GM10847 (cell line): ENCODE measurements around the gene RPL15.

ENCODE experiments used
- POLR2A ChIP-seq: IDR thresholded peaks from 2 replicates; pipeline ENCODE4 v1.6.1; 2011; ENCODE audit not compliant: insufficient read length; ENCODE audit errors: extremely low read depth

RPL15 gene

DNA sequence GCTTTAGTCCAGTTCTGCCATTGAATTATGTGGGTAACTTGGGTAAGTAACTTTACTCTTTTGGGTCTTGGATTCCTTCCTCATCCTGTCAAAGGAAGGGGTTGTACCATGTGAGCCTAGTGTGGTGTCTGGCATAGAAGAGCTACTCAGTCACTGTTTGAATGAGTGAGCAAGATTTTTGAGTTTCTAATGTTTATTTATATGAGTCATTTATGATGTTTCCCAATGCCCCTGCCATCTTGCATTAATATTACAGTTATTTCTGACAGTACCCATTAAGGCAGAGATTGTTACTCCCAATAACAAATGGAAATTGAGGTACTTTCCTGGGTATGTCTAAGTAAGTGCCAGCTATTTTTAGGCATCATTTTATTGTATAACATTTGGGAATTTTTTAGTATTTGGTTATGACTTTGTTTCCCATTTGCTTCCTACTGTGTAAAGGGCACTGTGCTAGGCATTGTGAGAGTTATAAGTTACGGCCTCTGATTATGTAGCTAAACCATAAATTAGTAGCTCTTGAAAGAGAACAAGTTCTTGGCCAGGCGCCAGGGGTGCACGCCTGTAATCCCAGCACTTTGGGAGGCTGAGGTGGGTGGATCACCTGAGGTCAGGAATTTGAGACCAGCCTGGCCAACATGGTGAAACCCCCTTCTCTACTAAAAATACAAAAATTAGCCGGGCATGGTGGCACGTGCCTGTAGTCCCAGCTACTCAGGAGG is 51.7 kb downstream of the RPL15 start:
- TF ChIP-seq POLR2A: no peak

DNA sequence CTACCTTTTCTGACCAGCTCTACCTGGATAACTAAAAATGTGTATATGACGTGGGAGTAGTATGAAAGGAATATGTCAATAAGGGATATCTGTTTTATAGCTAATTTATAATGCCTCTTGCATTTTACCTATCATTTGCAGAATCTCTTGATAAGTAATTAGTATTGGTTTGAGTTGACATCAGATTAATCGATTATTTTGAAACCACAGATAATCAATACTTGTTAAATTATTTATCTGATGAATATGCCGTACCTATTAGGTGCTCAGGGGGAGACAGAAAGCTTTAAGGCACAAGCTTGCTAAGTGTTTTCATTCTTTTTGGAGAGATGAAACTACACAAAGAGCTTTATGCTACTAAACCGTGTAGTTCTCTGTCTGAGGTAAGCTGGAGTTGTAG is 52.5 kb downstream of the RPL15 start:
- TF ChIP-seq POLR2A: no peak
